DOHH2 (cell line): ENCODE measurements around the gene DIP2C.
A peak's percentile ranks its signal among the peaks of the same experiment; 100 is the strongest.
"Not testable (repeated sequence)": the region's sequence is repeated elsewhere in the genome, so short reads cannot be mapped to it uniquely, and the experiment has no call there.

Experiments
- H3F3A ChIP-seq: fragments of 200-600 bp; sonication (generic), shearing (Covaris generic); 2 replicates; pipeline ENCODE4 v1.6.0; 2016; ENCODE audit warnings: antibody characterized with exemption, mild to moderate bottlenecking; ENCODE audit not compliant: control insufficient read depth, insufficient read depth
- H3K27ac ChIP-seq: fragments of 200-600 bp; sonication (generic); 2 replicates; pipeline ENCODE4 v1.5.1; 2014; ENCODE audit warnings: low read depth, mild to moderate bottlenecking, low read length, moderate library complexity
- H3K27me3 ChIP-seq: fragments of 200-600 bp; sonication (generic); 2 replicates; pipeline ENCODE4 v1.6.1; 2014; ENCODE audit warnings: mild to moderate bottlenecking, low read length, mixed read lengths; ENCODE audit not compliant: control insufficient read depth
- H3K36me3 ChIP-seq: fragments of 200-600 bp; sonication (generic); 2 replicates; pipeline ENCODE4 v1.6.1; 2014; ENCODE audit warnings: mild to moderate bottlenecking, low read length, moderate library complexity, mixed read lengths; ENCODE audit not compliant: control insufficient read depth
- H3K4me1 ChIP-seq: fragments of 200-600 bp; sonication (generic); 2 replicates; pipeline ENCODE4 v1.6.1; 2014; ENCODE audit warnings: mild to moderate bottlenecking, low read length, mixed read lengths; ENCODE audit not compliant: control insufficient read depth
- H3K4me2 ChIP-seq: fragments of 200-600 bp; sonication (generic); 2 replicates; pipeline ENCODE4 v1.6.0; 2014; ENCODE audit warnings: mild to moderate bottlenecking, low read length, moderate library complexity
- H3K4me3 ChIP-seq: fragments of 200-600 bp; sonication (generic); 2 replicates; pipeline ENCODE4 v1.5.1; 2014; ENCODE audit warnings: mild to moderate bottlenecking, low read length, mixed read lengths
- H3K79me2 ChIP-seq: fragments of 200-600 bp; sonication (generic); 2 replicates; pipeline ENCODE4 v1.6.1; 2014; ENCODE audit warnings: mild to moderate bottlenecking, low read length, mixed read lengths; ENCODE audit not compliant: control insufficient read depth
- H3K9me2 ChIP-seq: fragments of 200-600 bp; sonication (generic); replicated peaks from 2 replicates; pipeline ENCODE4 v1.6.1; 2014; ENCODE audit warnings: mild to moderate bottlenecking, low read length, mixed read lengths; ENCODE audit not compliant: control insufficient read depth
- H3K9me3 ChIP-seq: fragments of 200-600 bp; sonication (generic); 2 replicates; pipeline ENCODE4 v1.6.1; 2014; ENCODE audit warnings: antibody characterized with exemption, low read length, mixed read lengths; ENCODE audit not compliant: control insufficient read depth, insufficient read depth
- H4K20me1 ChIP-seq: fragments of 200-600 bp; sonication (generic); 2 replicates; pipeline ENCODE4 v1.6.0; 2014; ENCODE audit warnings: low read depth, mild to moderate bottlenecking, antibody characterized with exemption, low read length, moderate library complexity; ENCODE audit not compliant: control insufficient read depth, insufficient read depth
- EZH2phosphoT487 ChIP-seq: fragments of 200-600 bp; sonication (generic); IDR thresholded peaks from 2 replicates; pipeline ENCODE4 v1.6.1; 2017; ENCODE audit warnings: borderline replicate concordance, mild to moderate bottlenecking, antibody characterized with exemption, low read length, moderate library complexity, mixed read lengths
- TF ChIP-seq, protein P1 (sequence below): fragments of 200-600 bp; sonication (generic); IDR thresholded peaks from one replicate; pipeline ENCODE4 v1.5.1; 2014; ENCODE audit warnings: antibody characterized with exemption, mild to moderate bottlenecking, low read depth, low read length; ENCODE audit not compliant: poor library complexity, severe bottlenecking

Gene DIP2C

DNA sequence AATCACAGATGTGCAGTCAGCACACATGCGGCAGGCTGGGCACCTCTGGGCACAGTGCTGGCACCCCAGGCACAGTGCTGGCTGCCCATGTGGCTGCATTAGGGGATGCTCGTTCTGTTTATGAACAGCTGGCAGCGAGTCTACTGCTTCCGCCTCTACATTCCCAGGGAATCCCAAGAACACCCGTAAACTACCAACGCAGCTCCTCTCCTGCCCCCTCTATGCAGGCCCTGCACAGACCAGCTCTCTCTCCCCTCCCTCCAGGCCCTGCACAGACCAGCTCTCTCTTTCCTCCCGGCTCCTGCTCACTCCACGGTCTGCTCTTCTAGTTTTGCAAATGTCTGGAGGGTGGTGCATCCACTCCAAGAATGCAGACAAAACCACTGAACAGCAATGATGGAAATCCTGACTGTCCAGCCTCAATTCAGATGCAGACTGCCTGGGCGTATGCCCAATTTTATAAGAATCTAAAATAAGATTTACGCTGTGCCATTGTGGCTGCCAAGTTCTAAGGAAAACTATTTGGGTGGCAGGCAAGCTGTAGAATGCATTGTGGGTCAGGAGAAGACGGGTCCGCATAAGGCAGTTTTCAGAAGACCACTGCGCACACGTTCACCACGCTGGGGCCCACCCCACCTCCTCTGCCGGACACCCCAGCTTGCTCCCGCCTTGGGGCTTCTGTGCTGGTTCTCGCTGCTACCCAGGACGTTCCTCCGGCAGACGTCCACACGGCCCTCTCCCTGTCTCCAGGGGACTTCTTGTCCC is 319.6 kb downstream of the DIP2C start:
- no peak overlapping the region for H3K27ac ChIP-seq
- H3K4me3 ChIP-seq = no peak overlapping the region
- TF ChIP-seq, protein P1, sequence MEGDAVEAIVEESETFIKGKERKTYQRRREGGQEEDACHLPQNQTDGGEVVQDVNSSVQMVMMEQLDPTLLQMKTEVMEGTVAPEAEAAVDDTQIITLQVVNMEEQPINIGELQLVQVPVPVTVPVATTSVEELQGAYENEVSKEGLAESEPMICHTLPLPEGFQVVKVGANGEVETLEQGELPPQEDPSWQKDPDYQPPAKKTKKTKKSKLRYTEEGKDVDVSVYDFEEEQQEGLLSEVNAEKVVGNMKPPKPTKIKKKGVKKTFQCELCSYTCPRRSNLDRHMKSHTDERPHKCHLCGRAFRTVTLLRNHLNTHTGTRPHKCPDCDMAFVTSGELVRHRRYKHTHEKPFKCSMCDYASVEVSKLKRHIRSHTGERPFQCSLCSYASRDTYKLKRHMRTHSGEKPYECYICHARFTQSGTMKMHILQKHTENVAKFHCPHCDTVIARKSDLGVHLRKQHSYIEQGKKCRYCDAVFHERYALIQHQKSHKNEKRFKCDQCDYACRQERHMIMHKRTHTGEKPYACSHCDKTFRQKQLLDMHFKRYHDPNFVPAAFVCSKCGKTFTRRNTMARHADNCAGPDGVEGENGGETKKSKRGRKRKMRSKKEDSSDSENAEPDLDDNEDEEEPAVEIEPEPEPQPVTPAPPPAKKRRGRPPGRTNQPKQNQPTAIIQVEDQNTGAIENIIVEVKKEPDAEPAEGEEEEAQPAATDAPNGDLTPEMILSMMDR = no peak
- no peak for TF ChIP-seq EZH2phosphoT487

DNA sequence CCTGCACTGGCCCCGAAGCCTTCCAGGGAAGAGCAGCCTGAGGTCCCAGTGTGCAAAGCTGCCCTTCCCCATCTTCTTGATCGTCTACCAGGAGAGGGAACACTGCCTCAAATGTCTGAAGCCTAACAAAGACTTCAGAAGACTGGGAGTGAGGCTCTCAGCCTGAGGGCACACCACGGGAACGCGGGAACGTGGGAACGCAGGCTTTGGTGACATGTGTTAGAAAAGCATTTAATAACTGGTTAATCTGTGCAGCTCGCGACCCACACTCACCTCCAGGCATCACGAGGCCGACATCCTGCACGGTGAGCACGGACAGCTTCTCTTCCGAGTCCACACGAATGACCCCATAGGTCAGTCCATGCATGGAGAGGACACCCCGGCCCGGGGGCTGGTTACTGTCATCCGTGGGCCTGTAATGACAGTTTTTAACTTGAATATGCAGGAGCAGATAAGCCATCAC is 320.2 kb downstream of the DIP2C start:
- H3K36me3 ChIP-seq = peaks cover 39% of the 10 kb centered on the region
- H3K79me2 ChIP-seq = no peaks in the 10 kb centered on the region
- peaks cover 49% of the 10 kb centered on the region for H3K4me1 ChIP-seq
- H3K4me3 ChIP-seq = no peak overlapping the region
- H3K4me2 ChIP-seq = no peak overlapping the region
- no peak overlapping the region for H3K27ac ChIP-seq
- no peaks in the 10 kb centered on the region for H4K20me1 ChIP-seq
- TF ChIP-seq, protein P1 = no peak
- no peak for TF ChIP-seq EZH2phosphoT487
- H3K9me3 ChIP-seq = no peaks in the 10 kb centered on the region
- H3K9me2 ChIP-seq = no peaks in the 10 kb centered on the region
- H3F3A ChIP-seq = peaks cover 13% of the 10 kb centered on the region
- no peaks in the 10 kb centered on the region for H3K27me3 ChIP-seq

More for the DNA sequence above, 319.6 kb downstream of the DIP2C start:
- Histone ChIP-seq H3K4me1 (peaks cover 45% of the 10 kb centered on the region), H3K4me2 (no peak overlapping the region), H3K9me2 (no peaks in the 10 kb centered on the region), H3K27me3 (no peaks in the 10 kb centered on the region), H3F3A (peaks cover 13% of the 10 kb centered on the region), H3K79me2 (no peaks in the 10 kb centered on the region), H3K9me3 (no peaks in the 10 kb centered on the region), H3K36me3 (peaks cover 40% of the 10 kb centered on the region), H4K20me1 (no peaks in the 10 kb centered on the region)

DNA sequence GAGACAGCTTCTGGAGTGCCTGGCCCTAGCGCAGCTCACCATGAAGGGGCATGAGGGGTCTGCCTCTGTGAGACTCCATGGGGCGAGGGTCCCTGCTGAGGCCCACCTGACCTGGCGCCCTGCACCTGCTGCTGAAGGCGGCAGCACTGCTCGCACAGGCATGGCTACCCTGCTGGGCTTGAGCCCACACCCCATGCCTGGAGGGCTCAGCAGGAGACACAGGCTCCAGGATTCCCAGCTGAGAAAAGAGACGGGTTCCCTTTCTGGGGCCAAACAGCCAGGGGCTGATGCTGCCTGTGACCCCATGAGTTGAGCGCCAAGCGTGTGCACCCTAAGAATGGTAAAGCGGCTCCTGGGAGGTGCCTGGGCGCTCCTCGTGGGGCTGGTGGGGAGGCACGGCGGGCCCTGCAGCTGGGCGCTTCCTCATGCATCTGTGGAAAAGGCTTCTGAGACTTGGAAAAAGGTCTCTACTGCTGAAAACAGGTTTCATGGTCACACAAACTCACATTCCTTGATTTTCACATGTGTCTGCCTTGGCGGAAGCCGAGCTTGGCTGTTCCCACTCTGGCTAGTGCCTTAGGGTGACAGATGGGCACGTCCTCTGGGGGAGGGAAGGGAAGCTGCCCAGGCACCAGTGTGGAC is 320.8 kb downstream of the DIP2C start:
- Histone ChIP-seq H3K27me3 (no peaks in the 10 kb centered on the region), H3K4me3 (peak overlapping the region; percentile 16; the same call in 1 of the 2 replicates), H3K9me2 (no peaks in the 10 kb centered on the region), H3K36me3 (peaks cover 43% of the 10 kb centered on the region), H3F3A (peaks cover 13% of the 10 kb centered on the region), H4K20me1 (no peaks in the 10 kb centered on the region), H3K4me2 (peak overlapping the region; percentile 43), H3K9me3 (no peaks in the 10 kb centered on the region), H3K79me2 (no peaks in the 10 kb centered on the region), H3K4me1 (peaks cover 49% of the 10 kb centered on the region), H3K27ac (peak overlapping the region; percentile 76)
- TF ChIP-seq EZH2phosphoT487 = no peak
- TF ChIP-seq, protein P1 = no peak

DNA sequence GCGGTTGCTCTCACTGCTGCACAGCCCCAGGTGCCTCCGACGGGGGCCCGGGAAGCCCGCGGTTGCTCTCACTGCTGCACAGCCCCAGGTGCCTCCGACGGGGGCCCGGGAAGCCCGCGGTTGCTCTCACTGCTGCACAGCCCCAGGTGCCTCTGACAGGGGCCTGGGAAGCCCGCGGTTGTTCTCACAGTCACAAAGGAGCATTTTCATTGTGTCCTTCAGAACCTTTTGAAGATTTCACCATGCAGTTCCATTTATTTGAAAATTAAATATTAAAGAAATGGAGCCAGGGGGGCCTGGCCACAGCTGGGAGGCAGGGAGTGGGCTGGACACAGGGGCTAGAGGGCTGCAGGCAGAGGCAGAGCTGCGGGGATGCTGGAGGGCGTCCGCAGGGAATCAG is 321.4 kb downstream of the DIP2C start:
- not testable (repeated sequence) for H3K27me3 ChIP-seq, H3K79me2 ChIP-seq, H3K9me2 ChIP-seq, H4K20me1 ChIP-seq, H3K9me3 ChIP-seq
- peaks cover 54% of the 10 kb centered on the region for H3K4me1 ChIP-seq
- H3K4me3 ChIP-seq = peak overlapping the region; percentile 16; the same call in 1 of the 2 replicates
- H3K27ac ChIP-seq = peak overlapping the region; percentile 76
- peaks cover 13% of the 10 kb centered on the region for H3F3A ChIP-seq
- peaks cover 49% of the 10 kb centered on the region for H3K36me3 ChIP-seq
- peak overlapping the region; percentile 43 for H3K4me2 ChIP-seq
